NCI-H510A (cell line): ENCODE results near the gene HMCN2.

Experiments
- DNase-seq: peaks from one replicate; lab custom pipeline; 2025; lab: John Stamatoyannopoulos, UW

Gene HMCN2

GRCh38 chr9:130345897-130346385, 80.4 kb downstream of the HMCN2 start:
- no peak for DNase-seq

GRCh38 chr9:130346431-130346830, 80.9 kb downstream of the HMCN2 start:
- DNase-seq = no peak

- DNase-seq = no peak
Measured at GRCh38 chr9:130347036-130347435, 81.5 kb downstream of the HMCN2 start.

- DNase-seq = no peak
Measured at GRCh38 chr9:130347931-130348330, 82.4 kb downstream of the HMCN2 start.

- DNase-seq = no peak
Measured at GRCh38 chr9:130348341-130348740, 82.8 kb downstream of the HMCN2 start.

- no peak for DNase-seq
Measured at GRCh38 chr9:130348881-130349280, 83.3 kb downstream of the HMCN2 start.

GRCh38 chr9:130349398-130349797, 83.8 kb downstream of the HMCN2 start:
- DNase-seq = no peak

- no peak for DNase-seq
Measured at GRCh38 chr9:130351343-130351742, 85.8 kb downstream of the HMCN2 start.

- DNase-seq = no peak
Measured at GRCh38 chr9:130352081-130352480, 86.5 kb downstream of the HMCN2 start.

GRCh38 chr9:130352586-130353285, 87.2 kb downstream of the HMCN2 start:
- DNase-seq = no peak

- DNase-seq = no peak
Measured at GRCh38 chr9:130354378-130354777, 88.8 kb downstream of the HMCN2 start.

- no peak for DNase-seq
Measured at GRCh38 chr9:130354806-130355205, 89.2 kb downstream of the HMCN2 start.

GRCh38 chr9:130356033-130356432, 90.5 kb downstream of the HMCN2 start:
- DNase-seq = no peak

- DNase-seq = no peak
Measured at GRCh38 chr9:130356877-130357584, 91.5 kb downstream of the HMCN2 start.

GRCh38 chr9:130358928-130359327, 93.4 kb downstream of the HMCN2 start:
- DNase-seq = no peak

- no peak for DNase-seq
Measured at GRCh38 chr9:130359819-130360218, 94.3 kb downstream of the HMCN2 start.

- no peak for DNase-seq
Measured at GRCh38 chr9:130360672-130361071, 95.1 kb downstream of the HMCN2 start.

GRCh38 chr9:130361873-130362362, 96.4 kb downstream of the HMCN2 start:
- no peak for DNase-seq

- no peak for DNase-seq
Measured at GRCh38 chr9:130362691-130363090, 97.1 kb downstream of the HMCN2 start.

- no peak for DNase-seq
Measured at GRCh38 chr9:130363755-130364404, 98.3 kb downstream of the HMCN2 start.

GRCh38 chr9:130364619-130365322, 99.2 kb downstream of the HMCN2 start:
- DNase-seq = no peak

GRCh38 chr9:130365323-130365721, 99.8 kb downstream of the HMCN2 start:
- no peak for DNase-seq
